Activated T-cell treated with anti-CD3 and anti-CD28 coated beads, Interleukin-2, amount 50 U/mL, for 24 hours (primary cell): ENCODE data around the gene LDLRAD3.
"Not testable (repeated sequence)": the region's sequence is repeated elsewhere in the genome, so short reads cannot be mapped to it uniquely, and the experiment has no call there.

ENCODE experiments used
- DNase-seq: peaks from one replicate; pipeline ENCODE4 v3.0.0-alpha.2; 2020
- H3K27ac Mint-ChIP-seq: 2 replicates; pipeline ENCODE4 v1.8.0; 2020; ENCODE audit warnings: mild to moderate bottlenecking, mixed read lengths
- H3K27me3 Mint-ChIP-seq: 2 replicates; pipeline ENCODE4 v1.8.0; 2020; ENCODE audit warnings: mixed read lengths
- H3K36me3 Mint-ChIP-seq: 2 replicates; pipeline ENCODE4 v1.8.0; 2020; ENCODE audit warnings: low read depth, mixed read lengths
- H3K4me1 Mint-ChIP-seq: 2 replicates; pipeline ENCODE4 v1.8.0; 2020; ENCODE audit warnings: low read depth, mixed read lengths
- H3K4me3 Mint-ChIP-seq: 2 replicates; pipeline ENCODE4 v1.8.0; 2020; ENCODE audit warnings: mild to moderate bottlenecking, moderate library complexity, mixed read lengths
- H3K9me3 Mint-ChIP-seq: 2 replicates; pipeline ENCODE4 v1.8.0; 2020; ENCODE audit warnings: mixed read lengths

Gene LDLRAD3

GRCh38 chr11:35943713-35944502, at the start of gene LDLRAD3:
Gene LDLRAD3 (plus strand): TSS chr11:35944062. CDS start chr11:35944099, 37 bp downstream.
- no peaks in the 10 kb centered on the region for H3K36me3 Mint-ChIP-seq
- no peak within 1 kb of the TSS for H3K27ac Mint-ChIP-seq
- peak within 1 kb of the TSS; percentile 71 for H3K4me3 Mint-ChIP-seq
- peaks cover 67% of the 10 kb centered on the region for H3K27me3 Mint-ChIP-seq
- H3K9me3 Mint-ChIP-seq, result no peaks in the 10 kb centered on the region
- H3K4me1 Mint-ChIP-seq, result peaks cover 14% of the 10 kb centered on the region
- DNase-seq, result peak; percentile 69

DNA sequence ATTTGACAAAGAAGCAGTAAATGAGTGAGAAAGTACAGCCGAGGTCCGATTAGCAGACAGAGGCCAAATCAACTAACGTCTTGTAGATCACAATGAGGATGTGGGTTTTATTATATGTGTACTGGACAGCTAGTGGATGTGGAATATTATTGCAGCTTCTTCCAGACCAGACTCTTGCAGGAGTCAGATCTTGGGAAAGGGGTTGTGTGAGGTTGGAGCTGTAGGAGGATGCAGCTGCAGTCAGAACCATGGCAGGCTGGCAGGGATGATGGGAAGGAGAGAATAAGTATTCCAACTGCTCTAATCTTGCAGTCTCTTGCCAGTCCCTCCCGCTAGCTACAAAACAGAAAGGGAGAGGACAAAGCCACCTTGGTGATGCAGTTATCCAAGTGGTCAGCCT, 46.8 kb upstream of the LDLRAD3 start:
- H3K4me1 Mint-ChIP-seq, result no peaks in the 10 kb centered on the region
- DNase-seq, result no peak
- peaks cover 25% of the 10 kb centered on the region for H3K27me3 Mint-ChIP-seq
- no peaks in the 10 kb centered on the region for H3K36me3 Mint-ChIP-seq
- H3K4me3 Mint-ChIP-seq, result no peak overlapping the region
- H3K27ac Mint-ChIP-seq, result no peak overlapping the region
- H3K9me3 Mint-ChIP-seq, result peaks cover 3% of the 10 kb centered on the region

DNA sequence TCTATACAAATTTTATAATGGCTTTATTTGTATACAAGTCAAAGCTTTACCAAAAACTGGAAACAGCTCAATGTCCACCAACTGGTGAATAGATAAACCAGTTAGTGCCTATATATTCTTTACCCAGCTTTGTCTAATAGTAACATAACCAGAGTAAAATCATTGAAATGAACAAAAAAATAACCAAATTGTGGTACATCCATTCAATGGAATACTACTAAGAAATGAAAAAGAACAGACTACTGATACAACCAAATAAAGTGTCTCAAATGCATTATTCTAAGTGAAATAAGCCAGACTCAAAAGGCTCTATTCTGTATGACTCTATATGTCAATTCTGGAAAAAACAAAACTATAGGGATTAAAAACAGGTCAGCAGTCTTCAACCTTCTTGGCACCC, 40.9 kb upstream of the LDLRAD3 start:
- Mint-ChIP-seq H3K9me3 (peaks cover 5% of the 10 kb centered on the region), H3K27me3 (peaks cover 14% of the 10 kb centered on the region), H3K36me3 (no peaks in the 10 kb centered on the region), H3K4me1 (no peaks in the 10 kb centered on the region), H3K27ac (no peak overlapping the region), H3K4me3 (no peak overlapping the region)
- DNase-seq, result no peak

- peaks cover 2% of the 10 kb centered on the region for H3K9me3 Mint-ChIP-seq
- no peak for DNase-seq
- no peak overlapping the region for H3K27ac Mint-ChIP-seq
- no peaks in the 10 kb centered on the region for H3K36me3 Mint-ChIP-seq
- H3K27me3 Mint-ChIP-seq, result peaks cover 6% of the 10 kb centered on the region
- no peak overlapping the region for H3K4me3 Mint-ChIP-seq
- no peaks in the 10 kb centered on the region for H3K4me1 Mint-ChIP-seq
These were observed 38.1 kb upstream of the LDLRAD3 start for GRCh38 chr11:35905646-35906276.

DNA sequence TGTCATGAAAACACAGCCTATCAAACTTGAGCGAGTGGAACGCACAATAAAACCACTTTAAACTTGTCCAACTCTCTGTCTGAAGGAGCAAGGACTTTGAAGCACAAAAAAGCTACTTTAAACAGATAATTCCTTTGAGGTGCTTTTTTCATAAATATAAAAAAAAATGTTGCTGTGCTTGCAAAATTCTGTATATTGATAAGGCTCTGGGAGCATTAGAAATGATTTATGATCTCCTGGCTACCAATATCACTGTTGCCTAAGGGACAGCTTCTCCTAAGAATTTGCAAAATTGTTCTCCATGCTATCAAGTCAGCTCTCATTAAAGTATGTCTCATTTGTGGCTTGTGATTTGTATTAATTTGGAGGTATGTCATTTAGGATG, 37.6 kb upstream of the LDLRAD3 start:
- H3K4me3 Mint-ChIP-seq, result no peak overlapping the region
- no peak overlapping the region for H3K27ac Mint-ChIP-seq
- peaks cover 7% of the 10 kb centered on the region for H3K27me3 Mint-ChIP-seq
- H3K36me3 Mint-ChIP-seq, result no peaks in the 10 kb centered on the region
- DNase-seq, result no peak
- H3K9me3 Mint-ChIP-seq, result peaks cover 2% of the 10 kb centered on the region
- H3K4me1 Mint-ChIP-seq, result no peaks in the 10 kb centered on the region

GRCh38 chr11:35906681-35907080, 37.2 kb upstream of the LDLRAD3 start:
- Mint-ChIP-seq H3K4me1 (no peaks in the 10 kb centered on the region), H3K4me3 (no peak overlapping the region), H3K9me3 (peaks cover 2% of the 10 kb centered on the region), H3K27me3 (peaks cover 11% of the 10 kb centered on the region), H3K36me3 (no peaks in the 10 kb centered on the region), H3K27ac (no peak overlapping the region)
- DNase-seq, result no peak

DNA sequence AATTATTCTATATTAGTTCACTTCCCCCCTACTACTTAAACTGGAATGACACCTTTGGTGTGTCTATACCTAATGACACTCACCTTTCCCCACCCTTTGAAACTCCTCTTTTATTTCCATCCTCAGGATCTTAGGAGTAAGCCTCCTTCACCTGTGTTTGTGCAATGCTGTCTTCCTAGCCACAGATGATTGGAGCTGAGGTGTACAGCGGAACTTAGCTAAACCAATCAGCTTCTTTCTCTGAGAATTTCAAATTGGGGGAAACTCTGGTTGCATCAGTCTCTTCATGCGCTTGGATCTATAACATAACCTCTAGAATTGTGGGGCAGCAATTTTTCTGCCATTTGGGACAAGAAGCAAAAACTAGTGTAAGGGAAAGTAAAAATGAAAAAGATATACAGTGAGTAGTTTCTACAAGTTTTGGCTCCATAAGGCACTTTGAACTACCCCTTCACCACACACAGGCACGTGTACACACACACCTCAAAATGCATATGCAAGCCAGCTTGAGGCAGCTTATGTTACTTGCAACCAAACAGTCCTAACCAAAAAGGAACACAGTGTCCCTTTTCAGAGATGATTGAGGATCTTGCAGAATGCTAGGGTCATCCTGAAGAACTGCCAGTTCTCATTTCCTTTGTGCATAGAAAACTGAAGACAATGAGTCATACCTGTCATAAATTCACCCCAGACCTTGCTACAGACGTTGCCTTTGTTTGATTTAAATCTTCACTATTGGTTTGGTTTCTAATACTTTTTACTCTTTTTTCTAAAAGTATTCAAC, 36.0 kb upstream of the LDLRAD3 start:
- no peak for DNase-seq
- Mint-ChIP-seq H3K9me3 (peaks cover 2% of the 10 kb centered on the region), H3K4me1 (no peaks in the 10 kb centered on the region), H3K36me3 (no peaks in the 10 kb centered on the region), H3K4me3 (no peak overlapping the region), H3K27me3 (peaks cover 12% of the 10 kb centered on the region), H3K27ac (no peak overlapping the region)

DNA sequence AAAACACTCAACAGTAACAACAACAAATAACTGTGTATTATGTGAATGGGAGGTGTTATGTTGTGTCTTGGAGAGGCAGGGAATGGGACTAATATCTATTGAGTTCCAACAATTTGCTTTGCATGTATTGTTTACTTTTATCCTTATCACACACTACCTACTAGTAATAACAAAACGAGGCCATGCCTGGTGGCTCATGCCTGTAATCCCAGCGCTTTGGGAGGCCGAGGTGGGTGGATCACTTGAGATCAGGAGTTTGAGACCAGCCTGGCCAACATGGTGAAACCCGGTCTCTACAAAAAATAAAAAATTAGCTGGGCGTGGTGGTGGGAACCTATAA, 35.5 kb upstream of the LDLRAD3 start:
- not testable (repeated sequence) for H3K36me3 Mint-ChIP-seq, H3K4me1 Mint-ChIP-seq, DNase-seq, H3K9me3 Mint-ChIP-seq, H3K4me3 Mint-ChIP-seq, H3K27ac Mint-ChIP-seq
- peaks cover 11% of the 10 kb centered on the region for H3K27me3 Mint-ChIP-seq

- no peak overlapping the region for H3K4me3 Mint-ChIP-seq
- H3K9me3 Mint-ChIP-seq, result no peaks in the 10 kb centered on the region
- no peak for DNase-seq
- H3K27me3 Mint-ChIP-seq, result peaks cover 9% of the 10 kb centered on the region
- H3K27ac Mint-ChIP-seq, result no peak overlapping the region
- no peaks in the 10 kb centered on the region for H3K36me3 Mint-ChIP-seq
- H3K4me1 Mint-ChIP-seq, result no peaks in the 10 kb centered on the region
These were observed 34.2 kb upstream of the LDLRAD3 start for GRCh38 chr11:35909511-35910265.

- DNase-seq, result no peak
- Mint-ChIP-seq H3K27me3 (peaks cover 11% of the 10 kb centered on the region), H3K27ac (no peak overlapping the region)
These were observed 32.8 kb upstream of the LDLRAD3 start for GRCh38 chr11:35911013-35911412.

GRCh38 chr11:35911616-35912165, 32.2 kb upstream of the LDLRAD3 start:
- DNase-seq, result no peak
- Mint-ChIP-seq H3K36me3 (no peaks in the 10 kb centered on the region), H3K27me3 (peaks cover 12% of the 10 kb centered on the region), H3K9me3 (no peaks in the 10 kb centered on the region), H3K4me3 (no peak overlapping the region), H3K4me1 (no peaks in the 10 kb centered on the region), H3K27ac (no peak overlapping the region)

More at GRCh38 chr11:35911013-35911412, 32.8 kb upstream of the LDLRAD3 start:
- Mint-ChIP-seq H3K4me3 (no peak overlapping the region), H3K36me3 (no peaks in the 10 kb centered on the region), H3K4me1 (no peaks in the 10 kb centered on the region), H3K9me3 (no peaks in the 10 kb centered on the region)

GRCh38 chr11:35912436-35912835, 31.4 kb upstream of the LDLRAD3 start:
- not testable (repeated sequence) for DNase-seq, H3K9me3 Mint-ChIP-seq, H3K4me1 Mint-ChIP-seq, H3K27ac Mint-ChIP-seq, H3K36me3 Mint-ChIP-seq, H3K4me3 Mint-ChIP-seq
- peaks cover 12% of the 10 kb centered on the region for H3K27me3 Mint-ChIP-seq

DNA sequence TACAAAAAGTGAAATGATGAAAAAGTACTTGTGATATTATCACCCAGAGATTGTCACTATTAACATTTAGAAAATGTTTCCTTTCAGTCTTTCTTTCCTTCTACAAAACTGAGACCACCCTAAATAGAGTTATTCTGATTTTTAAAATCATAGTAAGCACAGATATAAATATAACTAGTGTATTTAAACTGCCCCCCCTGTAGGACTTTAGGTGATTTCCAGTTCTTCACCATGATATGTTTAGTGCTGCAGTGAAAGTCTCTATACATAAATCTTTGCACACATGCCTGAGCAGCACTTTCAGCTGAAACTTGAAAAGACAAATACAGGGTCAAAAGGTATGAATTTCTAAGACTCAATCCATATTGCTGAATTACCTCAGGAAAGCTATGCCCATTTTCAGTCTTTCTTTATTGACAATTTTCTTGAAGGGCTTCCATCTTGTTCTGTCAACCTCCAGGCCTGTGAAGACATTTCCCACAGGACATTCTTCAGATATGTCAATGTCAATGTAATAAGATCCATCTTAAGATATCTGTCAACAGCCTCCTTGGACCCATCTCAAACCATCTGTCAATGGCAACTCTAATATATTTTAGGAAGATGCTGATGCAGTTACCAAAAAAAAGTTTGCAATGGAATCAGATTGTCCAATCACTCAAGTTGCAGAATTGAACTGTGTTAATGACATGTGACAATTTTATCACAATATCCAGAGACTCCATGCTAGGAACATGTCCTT, 30.8 kb upstream of the LDLRAD3 start:
- H3K27ac Mint-ChIP-seq, result no peak overlapping the region
- H3K4me1 Mint-ChIP-seq, result no peaks in the 10 kb centered on the region
- peaks cover 12% of the 10 kb centered on the region for H3K27me3 Mint-ChIP-seq
- no peaks in the 10 kb centered on the region for H3K9me3 Mint-ChIP-seq
- no peak for DNase-seq
- no peak overlapping the region for H3K4me3 Mint-ChIP-seq
- H3K36me3 Mint-ChIP-seq, result no peaks in the 10 kb centered on the region

DNA sequence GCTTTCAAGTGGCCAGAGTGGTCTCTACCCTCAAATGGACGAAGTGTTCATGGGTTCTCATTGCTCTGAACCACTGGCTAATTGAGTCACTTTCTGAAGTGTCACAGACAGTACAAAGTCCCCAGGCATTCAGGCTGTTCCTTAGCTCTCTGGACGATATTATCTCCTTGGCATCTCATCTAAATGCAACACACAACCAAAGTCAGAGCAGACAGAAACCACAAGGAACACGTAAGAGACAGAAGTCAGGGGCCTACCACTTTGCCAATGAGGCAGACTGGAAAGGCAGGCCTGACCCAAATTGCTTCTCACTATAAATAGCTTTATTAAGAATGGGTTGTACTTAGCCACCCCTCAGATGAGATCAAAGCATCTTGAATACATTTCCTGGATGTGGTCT, 29.0 kb upstream of the LDLRAD3 start:
- peaks cover 25% of the 10 kb centered on the region for H3K27me3 Mint-ChIP-seq
- no peak for DNase-seq

More for the DNA sequence above, 29.0 kb upstream of the LDLRAD3 start:
- H3K36me3 Mint-ChIP-seq, result no peaks in the 10 kb centered on the region
- H3K27ac Mint-ChIP-seq, result no peak overlapping the region
- H3K9me3 Mint-ChIP-seq, result no peaks in the 10 kb centered on the region
- H3K4me3 Mint-ChIP-seq, result no peak overlapping the region
- no peaks in the 10 kb centered on the region for H3K4me1 Mint-ChIP-seq
